NB4 (cell line): ENCODE results near the gene LRRIQ3.
"Not testable (repeated sequence)": the region's sequence is repeated elsewhere in the genome, so short reads cannot be mapped to it uniquely, and the experiment has no call there.

ENCODE experiments used
- DNase-seq: peaks from one replicate; pipeline ENCODE4 v3.0.0; 2010; ENCODE audit warnings: low read depth
- H3K4me3 ChIP-seq: one replicate; pipeline ENCODE4 v1.5.1; 2011; ENCODE audit warnings: mild to moderate bottlenecking, low read depth, low read length, moderate library complexity
- CTCF ChIP-seq: IDR thresholded peaks from one replicate; pipeline ENCODE4 v1.5.1; 2012; ENCODE audit warnings: low read depth, low read length
- MAX ChIP-seq: IDR thresholded peaks from 2 replicates; pipeline ENCODE4 v1.6.1; 2011; ENCODE audit warnings: low read depth, low read length
- MYC ChIP-seq: IDR thresholded peaks from 2 replicates; pipeline ENCODE4 v1.6.1; 2011; ENCODE audit warnings: low read depth, low read length
- POLR2A ChIP-seq: IDR thresholded peaks from 2 replicates; pipeline ENCODE4 v1.6.1; 2011; ENCODE audit warnings: mild to moderate bottlenecking; ENCODE audit not compliant: insufficient read length; ENCODE audit errors: extremely low read depth

The LRRIQ3 gene

GRCh38 chr1:74199504-74199903 is 1.5 kb upstream of the LRRIQ3 start:
- TF ChIP-seq MAX: peak; percentile 69; the same call in 1 of the 2 replicates
- TF ChIP-seq MYC: no peak
- H3K4me3 ChIP-seq: peak overlapping the region; percentile 73
- DNase-seq: peak; percentile 51

GRCh38 chr1:74197255-74197654 is 721 bp downstream of the LRRIQ3 start:
- DNase-seq: no peak

GRCh38 chr1:74195339-74195738 is 2.6 kb downstream of the LRRIQ3 start:
- no peak overlapping the region for H3K4me3 ChIP-seq
- no peak for TF ChIP-seq CTCF
- no peak for DNase-seq

More at GRCh38 chr1:74197255-74197654, 721 bp downstream of the LRRIQ3 start:
- TF ChIP-seq MYC: no peak
- TF ChIP-seq CTCF: no peak
- TF ChIP-seq MAX: no peak
- no peak for TF ChIP-seq POLR2A
- peak overlapping the region; percentile 59 for H3K4me3 ChIP-seq

- no peak overlapping the region for H3K4me3 ChIP-seq
- TF ChIP-seq CTCF: no peak
- TF ChIP-seq POLR2A: no peak
- no peak for TF ChIP-seq MAX
- TF ChIP-seq MYC: no peak
- no peak for DNase-seq
Observed at GRCh38 chr1:74193908-74194307, 4.1 kb downstream of the LRRIQ3 start.

- no peak for TF ChIP-seq CTCF
- TF ChIP-seq MYC: no peak
- no peak for TF ChIP-seq MAX
- no peak for TF ChIP-seq POLR2A
- DNase-seq: peak; percentile 7
- H3K4me3 ChIP-seq: no peak overlapping the region
Observed at GRCh38 chr1:74180490-74180889, 17.5 kb downstream of the LRRIQ3 start.

GRCh38 chr1:74174423-74174822 is 23.6 kb downstream of the LRRIQ3 start:
- H3K4me3 ChIP-seq, DNase-seq: not testable (repeated sequence)

GRCh38 chr1:74162333-74162732 is 35.6 kb downstream of the LRRIQ3 start:
- H3K4me3 ChIP-seq: no peak overlapping the region
- no peak for DNase-seq
- TF ChIP-seq MAX: no peak
- TF ChIP-seq MYC: no peak
- no peak for TF ChIP-seq CTCF
- TF ChIP-seq POLR2A: no peak
